ENCODE measurements around the gene CORO2A.
A peak's percentile ranks its signal among the peaks of the same experiment; 100 is the strongest.
"Not testable (repeated sequence)": the region's sequence is repeated elsewhere in the genome, so short reads cannot be mapped to it uniquely, and the experiment has no call there.

CORO2A gene

GRCh38 chr9:98078895-98079294, 113.5 kb downstream of the CORO2A start:
- DNase-seq: no peak

GRCh38 chr9:98076514-98076890, 115.9 kb downstream of the CORO2A start:
- DNase-seq: not testable (repeated sequence)

- no peak for DNase-seq
Observed at GRCh38 chr9:98075332-98075805, 117.1 kb downstream of the CORO2A start.

GRCh38 chr9:98074115-98074990, 118.1 kb downstream of the CORO2A start:
- DNase-seq: peak; percentile 63

GRCh38 chr9:98071737-98072136, 120.7 kb downstream of the CORO2A start:
- DNase-seq: no peak

Measured in femur (tissue), 1 donor.